HG03103 (cell line): ENCODE results near the gene TRANK1.
A peak's percentile ranks its signal among the peaks of the same experiment; 100 is the strongest.

ENCODE experiments used
- ATAC-seq: cut with Tn5 transposase; IDR thresholded peaks from one replicate; pipeline ENCODE4 v1.9.1; 2021; ENCODE audit warnings: low read depth; ENCODE audit not compliant: unreplicated experiment

The TRANK1 gene

GRCh38 chr3:36862076-36862755, 82.6 kb downstream of the TRANK1 start:
- ATAC-seq: no peak

DNA sequence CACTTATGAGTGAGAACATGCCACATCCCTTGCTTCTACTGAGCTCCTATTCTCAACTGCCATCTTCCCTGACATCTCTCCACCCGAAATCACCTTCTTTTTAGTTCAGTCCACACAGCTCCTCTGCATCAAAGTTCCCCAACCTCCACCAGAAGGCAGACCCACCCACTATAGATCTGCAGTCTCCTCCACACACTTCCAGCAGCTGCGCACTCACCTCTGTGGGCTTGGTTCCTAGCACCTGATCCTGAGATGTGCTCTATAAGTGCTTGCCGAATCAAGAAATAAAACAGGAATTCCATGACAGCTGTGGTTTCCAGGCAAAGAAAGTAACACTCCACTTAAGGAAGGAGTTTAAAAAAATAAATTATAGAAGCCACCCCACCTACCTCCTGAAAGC, 85.4 kb downstream of the TRANK1 start:
- no peak for ATAC-seq

DNA sequence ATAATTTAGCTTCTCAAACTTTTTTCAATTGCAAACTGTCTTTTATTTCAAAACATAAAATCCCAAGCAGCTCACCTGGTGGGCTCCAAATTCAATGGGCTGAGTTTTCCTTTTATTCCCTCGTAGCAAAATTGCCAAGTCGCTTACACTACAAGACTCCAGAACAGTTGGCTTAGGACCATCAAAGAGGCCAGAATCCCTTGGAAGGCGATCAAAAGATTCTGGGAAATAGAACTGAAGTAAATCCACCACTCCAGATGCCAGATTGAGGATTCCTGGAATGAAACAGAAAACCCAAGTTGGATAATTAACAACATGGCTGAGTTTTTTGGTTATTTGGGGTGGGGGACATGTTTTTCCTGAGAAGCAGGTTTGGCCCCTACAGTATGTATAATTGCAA, 92.8 kb downstream of the TRANK1 start:
- ATAC-seq: no peak

DNA sequence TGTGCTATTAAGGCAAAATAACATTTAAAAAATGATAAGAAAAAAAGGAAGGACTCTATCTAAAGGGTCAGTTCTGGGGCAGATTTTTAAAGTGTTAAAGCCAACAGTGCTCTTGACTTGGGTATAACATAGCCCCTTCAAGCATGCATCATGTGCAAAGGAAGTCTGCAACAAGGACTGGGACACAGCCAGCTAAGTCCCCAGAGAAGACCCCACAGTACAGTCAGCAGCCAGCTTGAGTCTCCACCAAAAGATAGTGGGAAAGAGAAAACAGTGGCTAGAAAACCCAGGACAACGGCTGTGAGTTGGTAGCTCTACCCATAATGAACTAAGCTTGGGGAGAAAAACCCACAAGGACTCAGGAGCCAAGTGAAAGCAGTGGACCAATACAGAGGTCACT, 94.1 kb downstream of the TRANK1 start:
- ATAC-seq: no peak

- ATAC-seq: no peak
Measured at GRCh38 chr3:36846406-36846805, 98.4 kb downstream of the TRANK1 start.

DNA sequence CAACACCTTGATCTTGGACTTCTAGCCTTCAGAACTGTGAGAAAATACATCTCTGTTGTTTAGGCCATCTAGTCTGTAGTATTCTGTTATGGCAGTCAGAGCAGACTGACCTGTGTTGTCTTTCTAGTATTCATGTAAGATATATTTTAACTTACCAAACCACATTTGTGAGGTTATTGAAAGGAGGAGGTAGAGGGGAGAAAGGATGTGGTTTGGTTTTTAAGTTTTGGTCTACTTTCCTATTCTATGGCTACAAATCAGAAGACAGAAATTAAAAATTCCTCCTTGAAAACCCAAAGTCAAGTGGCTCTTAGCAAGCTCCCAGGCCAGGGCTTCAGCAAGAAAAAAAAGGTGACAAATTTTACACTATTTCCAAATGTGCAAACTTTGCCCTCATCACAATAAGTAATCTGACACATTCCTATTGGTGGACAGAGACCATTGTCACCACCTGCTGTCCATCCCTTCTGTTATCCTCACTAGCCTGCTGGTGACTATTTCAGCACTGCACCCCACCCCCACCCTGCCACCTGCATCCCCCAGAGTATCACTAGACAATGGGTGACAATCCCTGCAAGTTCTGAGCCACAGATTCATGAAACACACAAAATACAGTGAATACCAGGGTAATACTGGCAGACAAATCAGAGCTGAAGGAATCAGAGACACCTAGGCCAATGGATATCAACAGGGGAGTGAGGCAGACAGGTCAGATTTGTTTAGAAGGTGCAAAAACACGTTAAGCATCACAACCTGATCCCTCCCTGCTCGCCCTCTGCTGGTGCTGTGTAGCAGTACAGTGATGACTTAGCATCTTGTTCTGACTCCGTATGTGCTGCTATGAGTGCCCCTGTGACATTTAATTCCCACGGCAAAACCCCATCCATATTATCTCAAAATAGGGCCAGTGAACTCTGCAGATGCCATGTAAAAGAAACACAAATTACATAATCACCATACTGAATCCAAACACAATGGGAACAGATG, 101.5 kb downstream of the TRANK1 start:
- peak; percentile 61 for ATAC-seq

DNA sequence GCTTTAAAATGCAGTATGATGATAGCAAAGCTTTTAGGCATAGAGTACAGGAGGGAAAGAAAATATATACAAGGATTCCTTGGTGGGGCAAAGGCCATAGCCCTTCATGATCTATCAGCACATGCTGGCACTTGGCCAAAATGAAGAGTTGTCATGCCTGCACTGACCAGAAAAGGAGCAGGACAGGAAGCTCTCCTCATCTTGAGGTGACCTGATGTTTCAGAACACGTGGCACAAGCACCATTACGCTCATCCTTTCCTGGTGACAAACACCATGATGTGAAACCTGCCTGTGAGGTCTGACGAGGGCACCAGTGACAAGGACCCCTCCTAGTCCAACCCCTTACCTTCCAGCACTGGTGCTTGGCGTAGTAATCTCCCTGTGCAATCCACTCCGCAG, 102.6 kb downstream of the TRANK1 start:
- ATAC-seq: no peak

DNA sequence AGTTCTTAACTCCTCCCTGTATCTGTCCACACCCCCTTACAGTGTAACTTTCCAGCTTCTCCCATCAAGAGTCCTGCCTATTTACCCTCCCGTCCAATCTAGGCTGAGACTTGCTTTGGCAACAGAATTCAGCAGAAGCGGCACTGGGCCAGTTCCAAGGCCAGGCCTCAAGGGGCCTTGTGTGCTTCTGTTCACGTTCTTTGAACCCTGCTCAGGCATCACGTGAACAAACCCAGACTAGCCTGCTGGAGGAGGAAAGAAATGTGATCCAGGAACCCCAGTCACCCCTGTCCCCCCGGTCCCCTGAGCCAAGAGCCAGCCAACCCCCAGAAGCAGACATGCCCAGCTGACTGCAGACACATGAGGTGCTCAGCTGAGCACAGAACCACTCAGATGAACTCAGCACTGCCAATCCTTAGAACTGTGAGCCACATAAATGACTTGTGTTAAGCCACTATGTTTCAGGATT, 104.4 kb downstream of the TRANK1 start:
- ATAC-seq: no peak

DNA sequence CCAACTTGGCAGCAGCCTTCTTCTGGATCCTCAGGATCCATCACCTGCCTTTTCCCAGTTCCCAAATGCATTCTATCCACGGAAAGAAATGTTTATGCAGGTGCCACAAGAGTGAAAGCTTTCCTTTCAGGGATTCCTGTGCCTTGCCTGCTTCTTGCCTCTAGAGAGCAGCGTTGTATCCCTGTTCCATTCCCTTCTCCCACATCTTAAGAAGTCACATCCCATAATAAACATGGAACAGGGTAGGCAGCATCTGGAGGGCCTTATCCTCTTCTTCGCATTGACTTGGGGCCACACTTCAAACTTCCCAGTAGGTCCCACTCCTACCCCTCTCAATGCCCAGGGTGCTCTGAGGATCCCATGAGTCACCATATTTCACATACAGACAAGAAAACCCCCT, 107.8 kb downstream of the TRANK1 start:
- no peak for ATAC-seq

GRCh38 chr3:36833160-36833814, 111.6 kb downstream of the TRANK1 start:
- ATAC-seq: no peak

- no peak for ATAC-seq
Measured at GRCh38 chr3:36832406-36832805, 112.4 kb downstream of the TRANK1 start.

DNA sequence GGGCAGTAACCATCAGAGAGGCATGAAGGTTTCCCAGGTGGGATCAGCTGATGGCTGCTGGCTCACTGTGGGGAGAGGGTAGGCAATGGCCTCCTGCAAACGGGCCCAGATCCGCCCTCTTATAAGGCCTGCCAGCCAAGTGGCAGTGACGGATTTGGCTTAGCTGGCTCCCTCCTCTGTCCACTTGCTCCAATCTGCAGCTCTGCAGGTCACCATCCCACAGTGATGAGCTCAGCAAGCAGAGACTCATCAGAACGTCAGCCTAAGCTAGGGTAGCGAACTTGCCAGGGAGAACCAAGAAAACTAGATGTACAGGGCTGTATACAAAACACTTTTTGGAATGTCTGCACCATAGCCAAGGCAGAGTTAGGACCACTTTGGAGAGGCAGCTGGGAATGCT, 117.7 kb downstream of the TRANK1 start:
- ATAC-seq: no peak

GRCh38 chr3:36826240-36826639, 118.6 kb downstream of the TRANK1 start:
- no peak for ATAC-seq

DNA sequence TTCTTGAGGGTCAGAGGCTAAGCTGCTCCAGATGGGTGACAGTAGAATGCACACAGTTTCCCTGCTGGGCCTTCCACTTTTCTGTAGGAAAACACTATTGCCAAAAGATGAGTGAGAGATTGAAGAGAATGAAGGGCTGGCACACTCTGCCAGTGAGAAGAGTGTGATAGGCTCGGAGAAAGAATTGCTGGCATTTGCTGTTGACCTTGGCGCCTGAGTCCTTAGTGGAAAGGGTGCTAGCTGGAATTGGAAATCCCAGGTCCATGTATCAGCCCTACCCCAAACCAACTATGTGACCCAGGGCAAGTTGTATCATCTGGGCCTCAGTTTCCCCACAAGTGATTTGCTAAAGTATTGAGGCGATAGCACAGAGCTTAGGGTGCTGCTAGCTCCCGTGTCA, 120.4 kb downstream of the TRANK1 start:
- no peak for ATAC-seq

- no peak for ATAC-seq
Measured at GRCh38 chr3:36823806-36824205, 121.0 kb downstream of the TRANK1 start.

DNA sequence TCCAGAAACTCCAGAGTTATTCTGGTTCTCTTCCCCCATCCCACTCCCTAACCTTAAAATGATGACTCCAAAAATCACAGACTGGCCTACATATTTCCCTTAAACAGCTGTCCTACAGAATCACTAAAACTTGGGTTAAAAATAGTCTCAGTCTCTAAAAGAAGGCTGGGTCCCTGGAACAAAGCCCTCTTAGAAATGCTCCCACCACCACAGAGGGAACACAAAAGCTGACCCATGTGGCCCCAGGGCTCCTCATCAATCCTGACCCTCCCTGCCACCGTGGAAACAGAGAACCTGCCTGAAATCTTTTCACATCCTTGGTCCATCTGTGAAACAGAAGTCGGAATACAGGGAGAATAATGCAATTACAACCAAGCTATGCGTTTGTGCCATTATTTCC, 124.8 kb downstream of the TRANK1 start:
- no peak for ATAC-seq

DNA sequence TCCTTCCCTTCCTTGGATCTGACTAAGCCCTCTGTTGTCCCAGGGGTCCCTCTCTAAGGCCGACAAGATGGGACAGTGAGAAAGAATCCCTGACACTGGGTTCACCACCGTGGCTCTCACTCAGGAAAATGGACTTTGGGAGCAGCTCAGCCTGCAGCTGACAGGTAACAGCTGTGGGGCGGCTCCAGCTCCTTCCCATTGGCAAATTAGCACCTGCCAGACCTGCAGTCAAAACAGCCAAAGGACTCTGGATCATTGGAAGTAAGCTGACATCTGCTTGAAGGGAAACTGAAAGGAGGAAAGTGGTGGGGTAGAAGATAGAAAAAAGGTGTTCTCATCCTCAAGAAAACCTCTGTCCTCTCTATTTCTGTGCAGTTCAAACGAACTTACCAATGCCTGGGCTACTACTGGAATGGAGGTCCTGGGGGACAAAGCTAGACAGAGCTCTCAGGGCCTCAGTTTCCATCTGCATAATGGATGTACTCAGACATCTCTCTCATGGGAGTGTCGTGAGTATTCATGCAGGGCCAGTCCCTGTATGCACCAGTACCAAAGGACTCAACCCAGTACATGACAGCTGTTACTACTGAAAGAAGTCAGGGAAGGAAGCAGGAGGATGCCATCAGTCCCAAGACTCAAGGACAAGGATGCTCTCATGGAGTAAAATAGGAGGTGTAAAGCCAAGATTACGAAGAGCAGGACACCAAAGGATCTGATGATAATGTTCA, 126.9 kb downstream of the TRANK1 start:
- no peak for ATAC-seq

DNA sequence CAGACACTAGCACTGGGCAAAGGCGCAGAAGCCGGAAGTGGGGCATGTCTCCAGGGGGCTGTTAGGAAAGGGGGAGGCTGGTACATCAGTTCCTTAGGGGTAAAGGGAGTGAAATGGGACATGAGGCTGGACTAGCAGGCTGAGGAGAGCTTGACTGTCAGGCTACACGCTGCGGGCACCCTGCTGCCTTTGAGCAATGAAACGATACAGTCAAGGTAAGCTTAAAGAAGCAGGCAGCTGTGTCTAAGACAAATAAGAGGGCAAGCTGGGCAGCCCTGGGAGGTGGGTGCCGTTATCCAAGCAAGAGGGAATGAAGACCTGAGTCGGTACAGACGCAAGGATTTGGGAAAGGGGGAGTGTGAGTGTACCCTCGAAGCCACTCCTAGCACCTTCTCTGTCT, 129.5 kb downstream of the TRANK1 start:
- no peak for ATAC-seq

DNA sequence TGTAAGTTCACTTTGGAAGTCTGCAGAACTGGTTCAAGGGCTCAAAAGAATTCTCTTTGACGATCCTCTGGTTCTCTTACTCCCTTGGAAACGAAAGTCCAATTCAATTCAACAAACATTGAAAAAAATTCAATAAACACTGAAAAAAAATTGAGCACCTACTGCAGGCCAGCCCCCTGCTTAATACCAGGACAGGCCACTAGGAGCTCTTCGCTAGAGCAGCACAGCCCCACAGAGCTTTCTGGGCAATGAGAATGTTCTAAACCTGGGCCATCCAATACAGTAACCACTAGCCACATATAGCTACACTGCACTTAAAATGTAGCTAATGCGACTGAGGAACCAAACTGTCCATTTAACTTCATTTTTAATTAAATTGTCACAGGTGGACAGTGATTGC, 130.1 kb downstream of the TRANK1 start:
- no peak for ATAC-seq

DNA sequence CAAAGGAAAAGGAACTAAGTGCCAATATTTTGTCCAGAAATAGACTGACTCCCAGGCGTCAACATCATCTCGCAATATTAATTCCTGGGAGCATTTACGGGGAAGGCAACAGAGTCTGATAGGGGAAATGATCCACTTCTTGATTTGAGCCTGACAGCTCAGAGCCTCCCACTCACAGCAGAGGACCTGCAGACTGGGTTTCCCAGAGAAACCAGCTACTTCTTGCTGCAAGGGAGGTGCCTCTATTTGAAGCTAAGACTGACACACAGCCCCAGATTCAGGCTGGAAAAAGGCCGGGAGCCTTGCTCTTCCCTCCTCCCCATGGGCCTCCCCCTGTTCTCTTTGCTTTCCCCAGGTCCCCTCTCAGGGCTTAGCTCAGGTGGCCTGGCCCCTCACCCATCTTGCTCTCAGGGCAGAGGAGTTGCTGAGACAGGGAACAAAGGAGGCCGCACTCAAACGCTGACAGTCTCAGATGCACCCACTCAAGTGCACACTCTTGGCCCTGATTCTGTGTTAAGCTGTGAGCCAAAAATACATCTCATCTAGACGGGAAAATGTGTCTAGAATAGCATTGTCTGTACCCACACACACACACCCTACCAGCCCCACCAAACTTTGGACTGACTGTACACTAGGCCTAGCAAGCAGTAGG, 130.7 kb downstream of the TRANK1 start:
- ATAC-seq: no peak
